GM19025 (cell line): Measurements from ENCODE around the gene SLC34A3.

Source experiments
- ATAC-seq: cut with Tn5 transposase; IDR thresholded peaks from one replicate; pipeline ENCODE4 v1.9.1; 2021; ENCODE audit warnings: mild to moderate bottlenecking, low read depth, moderate library complexity; ENCODE audit not compliant: unreplicated experiment

SLC34A3 gene

GRCh38 chr9:137272241-137273094, 41.8 kb downstream of the SLC34A3 start:
- no peak for ATAC-seq

- ATAC-seq = no peak
Observed at GRCh38 chr9:137273095-137273490, 42.4 kb downstream of the SLC34A3 start.

- no peak for ATAC-seq
Observed at GRCh38 chr9:137273611-137274320, 43.1 kb downstream of the SLC34A3 start.

- no peak for ATAC-seq
Observed at GRCh38 chr9:137275203-137275587, 44.5 kb downstream of the SLC34A3 start.

- ATAC-seq = no peak
Observed at GRCh38 chr9:137275588-137276472, 45.1 kb downstream of the SLC34A3 start.

GRCh38 chr9:137276473-137277328, 46.0 kb downstream of the SLC34A3 start:
- ATAC-seq = no peak

- peak; percentile 65 for ATAC-seq
Observed at GRCh38 chr9:137277329-137278041, 46.8 kb downstream of the SLC34A3 start, which contains the start of gene TOR4A. TSS of gene TOR4A (plus strand) at chr9:137277726. CDS start at chr9:137278690, 964 bp downstream.

GRCh38 chr9:137278061-137278701, 47.5 kb downstream of the SLC34A3 start:
- ATAC-seq = no peak

- no peak for ATAC-seq
Observed at GRCh38 chr9:137278721-137279711, 48.3 kb downstream of the SLC34A3 start.

- ATAC-seq = no peak
Observed at GRCh38 chr9:137279741-137280473, 49.2 kb downstream of the SLC34A3 start.

GRCh38 chr9:137280474-137281344, 50.0 kb downstream of the SLC34A3 start:
- ATAC-seq = no peak

GRCh38 chr9:137281345-137282116, 50.8 kb downstream of the SLC34A3 start:
- no peak for ATAC-seq
